Lung (tissue), 12 donors: Measurements from ENCODE around the gene IRF7. TPM values are rescaled to one million over a fixed set of nuclear protein-coding genes. Genes with fewer than 3 reads are reported as not detected.

ENCODE experiments used
- ATAC-seq: fragments of 200-7000 bp; cut with Tn5 transposase; one replicate; pipeline ENCODE4 v1.9.1; 2020; ENCODE audit warnings: moderate number of reproducible peaks; ENCODE audit not compliant: insufficient read depth, low FRiP score
- DNase-seq, 3 donors: peaks; one replicate each; pipeline ENCODE4 v3.0.0-alpha.2; 2013 to 2017
- H3K27ac ChIP-seq, 2 donors: one replicate each; pipeline ENCODE4 v1.5.1; 2013; ENCODE audit warnings: mild to moderate bottlenecking in 2 of 2, moderate library complexity in 2 of 2, control low read depth in 1 of 2, inconsistent platforms in 1 of 2, low read depth in 1 of 2, low read length in 1 of 2
- H3K27me3 ChIP-seq, 3 donors: one replicate each; pipeline ENCODE4 v1.5.1; 2013; ENCODE audit warnings: low read length in 2 of 3; ENCODE audit not compliant: control insufficient read depth in 3 of 3, insufficient read depth in 3 of 3
- H3K36me3 ChIP-seq, 4 donors: one replicate each; pipeline ENCODE4 v1.5.1; 2013; ENCODE audit warnings: low read length in 4 of 4, mild to moderate bottlenecking in 1 of 4, moderate library complexity in 1 of 4; ENCODE audit not compliant: control insufficient read depth in 4 of 4, insufficient read depth in 4 of 4
- H3K4me1 ChIP-seq, 5 donors: one replicate each; pipeline ENCODE4 v1.5.1; 2013; ENCODE audit warnings: low read length in 5 of 5, mild to moderate bottlenecking in 2 of 5, moderate library complexity in 1 of 5; ENCODE audit not compliant: control insufficient read depth in 5 of 5, insufficient read depth in 5 of 5
- H3K4me3 ChIP-seq: one replicate; pipeline ENCODE4 v1.5.1; 2013; ENCODE audit warnings: mild to moderate bottlenecking, control low read depth, moderate library complexity
- H3K9ac ChIP-seq, 2 donors: one replicate each; pipeline ENCODE4 v1.5.1; 2013; ENCODE audit warnings: low read length in 2 of 2, control low read depth in 1 of 2; ENCODE audit not compliant: insufficient read depth in 1 of 2
- H3K9me3 ChIP-seq, 4 donors: one replicate each; pipeline ENCODE4 v1.5.1; 2013; ENCODE audit warnings: low read length in 3 of 4, mild to moderate bottlenecking in 1 of 4, moderate library complexity in 1 of 4; ENCODE audit not compliant: control insufficient read depth in 4 of 4, insufficient read depth in 3 of 4
- CTCF ChIP-seq: IDR thresholded peaks from 2 replicates; pipeline ENCODE4 v1.5.1; 2012; ENCODE audit warnings: mild to moderate bottlenecking; ENCODE audit errors: control extremely low read depth, extremely low read depth
- WGBS, 2 donors: extraction: QIAGEN DNeasy Blood & Tissue Kit; methylation state at CpG; one replicate each; pipeline ENCODE4 v1.1.7; 2013; 5-methylcytosine and 5-hydroxymethylcytosine counted together
- polyA plus RNA-seq, 2 donors: library from polyadenylated mRNA; stranded (reverse); fragments of 200-250 nt; gene quantifications; one replicate each; pipeline ENCODE4 v1.2.1, GENCODE V29; 2013
- total RNA-seq, 2 donors: library from RNA; depleted of rRNA in 1 of 2; stranded (reverse); fragments of >200 nt in 1 of 2; gene quantifications; one replicate each; pipeline ENCODE4 v1.2.1, GENCODE V29; 2014 to 2021
- donor health status: control.
- donor health status: control.
- donor health status: Bipolar disorder and iron deficiency.
- donor health status: healthy.
- donor health status: DM: yes; HTN: yes; CAD: no.

Gene IRF7
- total and polyA plus RNA-seq, 4 donors = 24.7 to 68.3 (median 52.8) TPM

GRCh38 chr11:635945-636510, 20.3 kb upstream of the IRF7 start:
- DNase-seq = no peak
- TF ChIP-seq CTCF = no peak

GRCh38 chr11:630871-631270, 15.1 kb upstream of the IRF7 start:
- DNase-seq = no peak

More at GRCh38 chr11:635945-636510, 20.3 kb upstream of the IRF7 start:
- 68 to 72% methylated on average over 21 to 22 of the region's 22 CpGs for WGBS, 2 donors
- no peaks in the 10 kb centered on the region for H3K36me3 ChIP-seq
- H3K4me1 ChIP-seq = peaks cover 0 to 15% (median 3%) of the 10 kb centered on the region in 5 donors
- no peak overlapping the region for H3K27ac ChIP-seq
- H3K4me3 ChIP-seq = no peak overlapping the region
- peaks cover 0 to 2% (median 0%) of the 10 kb centered on the region in 4 donors for H3K9me3 ChIP-seq
- peaks cover 0 to 44% (median 18%) of the 10 kb centered on the region in 3 donors for H3K27me3 ChIP-seq
- no peak overlapping the region for H3K9ac ChIP-seq
- ATAC-seq = no peak

DNA sequence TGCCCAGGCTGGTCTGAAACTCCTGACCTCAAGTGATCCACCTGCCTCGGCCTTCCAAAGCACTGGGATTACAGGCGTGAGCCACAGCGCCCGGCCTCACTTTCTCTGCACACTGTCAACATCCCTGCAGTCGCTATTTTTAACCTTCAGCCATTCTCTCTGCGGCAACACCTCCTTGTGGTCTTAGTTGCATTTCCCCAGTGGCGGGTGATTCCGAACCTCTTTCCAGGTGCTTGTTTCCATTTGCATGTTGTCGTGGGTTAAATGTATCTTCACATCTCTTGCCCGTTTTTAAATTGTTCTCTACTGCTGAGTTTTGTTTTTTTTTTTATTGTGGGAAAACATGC, 13.5 kb upstream of the IRF7 start:
- H3K4me1 ChIP-seq = peaks cover 0 to 4% (median 0%) of the 10 kb centered on the region in 5 donors
- no peak overlapping the region for H3K4me3 ChIP-seq
- no peak for DNase-seq
- H3K9me3 ChIP-seq = no peaks in the 10 kb centered on the region
- no peaks in the 10 kb centered on the region for H3K36me3 ChIP-seq
- WGBS, 2 donors = 21 to 46% methylated on average over 10 of the region's 10 CpGs
- no peak for TF ChIP-seq CTCF
- H3K27me3 ChIP-seq = peaks cover 0 to 18% (median 11%) of the 10 kb centered on the region in 3 donors
- no peak overlapping the region for H3K27ac ChIP-seq
- no peak overlapping the region for H3K9ac ChIP-seq
- ATAC-seq = no peak

More at GRCh38 chr11:630871-631270, 15.1 kb upstream of the IRF7 start:
- TF ChIP-seq CTCF = no peak
- no peaks in the 10 kb centered on the region for H3K9me3 ChIP-seq
- no peak overlapping the region for H3K9ac ChIP-seq
- H3K27ac ChIP-seq = no peak overlapping the region
- H3K36me3 ChIP-seq = no peaks in the 10 kb centered on the region
- no peak overlapping the region for H3K4me3 ChIP-seq
- peaks cover 0 to 24% (median 10%) of the 10 kb centered on the region in 3 donors for H3K27me3 ChIP-seq
- WGBS, 2 donors = 94 to 96% methylated on average over 5 of the region's 5 CpGs
- ATAC-seq = no peak
- peaks cover 0 to 4% (median 0%) of the 10 kb centered on the region in 5 donors for H3K4me1 ChIP-seq

DNA sequence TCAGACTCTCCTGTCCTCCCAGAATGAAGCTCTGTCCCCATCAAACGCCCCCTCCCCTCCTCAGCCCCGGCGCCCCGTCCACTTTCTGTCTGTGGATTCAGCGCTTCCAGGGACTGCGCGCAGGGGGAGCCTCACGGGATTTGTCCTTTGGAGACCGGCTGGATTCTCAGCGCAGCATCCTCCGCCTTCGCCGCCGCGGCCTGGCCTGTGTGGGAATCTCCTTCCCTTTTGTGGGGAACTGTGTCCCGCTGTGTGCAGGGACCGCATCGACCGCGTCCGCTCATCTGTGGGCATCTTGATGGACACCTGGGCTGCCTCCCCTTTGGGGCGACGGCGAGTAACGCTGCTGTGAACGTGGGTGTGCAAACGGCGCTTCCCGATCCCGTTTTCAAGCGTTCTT, 12.3 kb upstream of the IRF7 start:
- no peaks in the 10 kb centered on the region for H3K36me3 ChIP-seq
- H3K4me3 ChIP-seq = no peak overlapping the region
- H3K4me1 ChIP-seq = peaks cover 0 to 4% (median 0%) of the 10 kb centered on the region in 5 donors
- ATAC-seq (no peak), DNase-seq (no peak)
- H3K27me3 ChIP-seq = peaks cover 0 to 18% (median 11%) of the 10 kb centered on the region in 3 donors
- no peak overlapping the region for H3K27ac ChIP-seq
- 93 to 95% methylated on average over 31 of the region's 31 CpGs for WGBS, 2 donors
- H3K9ac ChIP-seq = no peak overlapping the region
- TF ChIP-seq CTCF = no peak
- H3K9me3 ChIP-seq = no peaks in the 10 kb centered on the region
